HCT116 (cell line): Measurements from ENCODE around the gene EIF3K. TPM values are rescaled to one million over a fixed set of nuclear protein-coding genes. Genes with fewer than 3 reads are reported as not detected.

ENCODE experiments used
- ATAC-seq: fragments of 200-7000 bp; cut with Tn5 transposase; 2 replicates; pipeline ENCODE4 v1.9.1; 2020; ENCODE audit warnings: mild to moderate bottlenecking, moderate library complexity
- BruUV-seq: library from RNA; stranded (reverse); fragments of 400-500 nt; replicated peaks from 2 replicates; lab custom pipeline; 2021; lab: Mats Ljungman, UMichigan
- CTCF ChIA-PET: fragments of 300-600 bp; sonication (Branson Sonifier 250); formaldehyde crosslinking; loops from one replicate; lab custom pipeline; 2021; ENCODE audit warnings: antibody characterized with exemption; lab: Charles Lee
- POLR2A ChIA-PET: fragments of 300-600, 350-600 bp; sonication (Branson Sonifier 250); formaldehyde crosslinking; loops from one replicate; lab custom pipeline; 2021; ENCODE audit warnings: antibody characterized with exemption; lab: Charles Lee
- RAD21 ChIA-PET, 2 experiments: fragments of 300-600 bp; sonication (Branson Sonifier 250); formaldehyde crosslinking; loops; one replicate each; lab custom pipeline; 2023; ENCODE audit warnings: low total read pairs in 2 of 2; ENCODE audit not compliant: uncharacterized antibody in 2 of 2, unreplicated experiment in 2 of 2, low non-redundant PET in 1 of 2; lab: Charles Lee
- DNase-seq: peaks from one replicate; pipeline ENCODE4 v3.0.0-alpha.2; 2010; ENCODE audit warnings: low read depth, low spot score
- H2AFZ ChIP-seq: fragments of 200-600 bp; shearing (Covaris generic), sonication (generic); 2 replicates; pipeline ENCODE4 v1.6.1; 2017; ENCODE audit warnings: low read depth, mixed run types, mixed read lengths, antibody characterized with exemption, low read length; ENCODE audit not compliant: poor library complexity, severe bottlenecking
- H3K27ac ChIP-seq: 2 replicates; pipeline ENCODE4 v1.5.1; 2012; ENCODE audit warnings: low read depth, low read length
- H3K27me3 ChIP-seq: fragments of 200-600 bp; sonication (generic); 2 replicates; pipeline ENCODE4 v1.6.1; 2016; ENCODE audit warnings: mixed run types, low read length, mixed read lengths; ENCODE audit not compliant: insufficient read depth
- H3K36me3 ChIP-seq, 2 experiments: fragments of 200-500 bp in 1 of 2; fragments of 200-600 bp in 1 of 2; sonication (Bioruptor generic) in 1 of 2; sonication (generic) in 1 of 2; 2 replicates each; pipeline versions ENCODE4 v1.5.1 to v1.6.1; 2014 to 2016; ENCODE audit warnings: low read length in 2 of 2, inconsistent platforms in 1 of 2, mixed read lengths in 1 of 2, mixed run types in 1 of 2; ENCODE audit not compliant: insufficient read depth in 2 of 2, control insufficient read depth in 1 of 2
- H3K4me1 ChIP-seq, 2 experiments: fragments of 200-600 bp in 1 of 2; sonication (generic) in 1 of 2; 2 replicates each; pipeline versions ENCODE4 v1.5.1 to v1.6.1; 2012 to 2017; ENCODE audit warnings: low read length in 2 of 2, inconsistent platforms in 1 of 2, mild to moderate bottlenecking in 1 of 2, mixed read lengths in 1 of 2, mixed run types in 1 of 2, moderate library complexity in 1 of 2; ENCODE audit not compliant: insufficient read depth in 2 of 2, control insufficient read depth in 1 of 2
- H3K4me2 ChIP-seq: fragments of 200-600 bp; sonication (generic); 2 replicates; pipeline ENCODE4 v1.6.1; 2017; ENCODE audit warnings: mixed run types, low read length, mixed read lengths
- H3K4me3 ChIP-seq, 2 experiments: fragments of 200-600 bp in 1 of 2; sonication (generic) in 1 of 2; replicated peaks in 1 of 2; 2 replicates each; pipeline ENCODE4 v1.5.1; 2011 to 2016; ENCODE audit warnings: low read length in 2 of 2, control low read depth in 1 of 2, low read depth in 1 of 2, mild to moderate bottlenecking in 1 of 2, mixed read lengths in 1 of 2, mixed run types in 1 of 2
- H3K79me2 ChIP-seq: fragments of 200-600 bp; sonication (generic); 2 replicates; pipeline ENCODE4 v1.6.1; 2017; ENCODE audit warnings: mild to moderate bottlenecking, mixed run types, low read length, moderate library complexity, mixed read lengths; ENCODE audit not compliant: insufficient read depth
- H3K9ac ChIP-seq: fragments of 200-600 bp; sonication (generic); 2 replicates; pipeline ENCODE4 v1.6.1; 2016; ENCODE audit warnings: low read length, mixed read lengths
- H3K9me2 ChIP-seq: fragments of 200-600 bp; sonication (generic), shearing (Covaris generic); 2 replicates; pipeline ENCODE4 v1.6.1; 2017; ENCODE audit warnings: mixed run types, mild to moderate bottlenecking, moderate library complexity; ENCODE audit not compliant: insufficient read depth
- H3K9me3 ChIP-seq, 2 experiments: fragments of 200-500 bp in 1 of 2; fragments of 200-600 bp in 1 of 2; sonication (Bioruptor generic) in 1 of 2; sonication (generic) in 1 of 2; 2 replicates each; pipeline ENCODE4 v1.6.1; 2014 to 2017; ENCODE audit warnings: low read length in 2 of 2, mixed read lengths in 2 of 2, inconsistent platforms in 1 of 2, low read depth in 1 of 2, mild to moderate bottlenecking in 1 of 2, mixed run types in 1 of 2, moderate library complexity in 1 of 2; ENCODE audit not compliant: control insufficient read depth in 1 of 2, insufficient read depth in 1 of 2
- H4K20me1 ChIP-seq: fragments of 200-600 bp; sonication (generic), shearing (Covaris generic); 2 replicates; pipeline ENCODE4 v1.6.1; 2017; ENCODE audit warnings: mixed run types, mild to moderate bottlenecking, moderate library complexity; ENCODE audit not compliant: insufficient read depth
- CEBPB ChIP-seq: IDR thresholded peaks from 2 replicates; pipeline ENCODE4 v1.6.1; 2012; ENCODE audit warnings: low read depth
- EZH2 ChIP-seq: fragments of 200-600 bp; sonication (generic); IDR thresholded peaks from 2 replicates; pipeline ENCODE4 v1.6.1; 2017; ENCODE audit warnings: antibody characterized with exemption, mixed run types
- FOSL1 ChIP-seq: IDR thresholded peaks from 2 replicates; pipeline ENCODE4 v1.6.1; 2012; ENCODE audit warnings: low read depth
- MAX ChIP-seq: IDR thresholded peaks from 2 replicates; pipeline ENCODE4 v1.6.1; 2012
- POLR2AphosphoS5 ChIP-seq: IDR thresholded peaks from 2 replicates; pipeline ENCODE4 v1.6.1; 2011; ENCODE audit warnings: mild to moderate bottlenecking, low read depth, low read length, moderate library complexity
- SRF ChIP-seq: IDR thresholded peaks from 2 replicates; pipeline ENCODE4 v1.6.1; 2012; ENCODE audit warnings: low read depth
- TCF7L2 ChIP-seq: IDR thresholded peaks from 2 replicates; pipeline ENCODE4 v1.7.0; 2011; ENCODE audit warnings: borderline replicate concordance, inconsistent platforms; ENCODE audit not compliant: insufficient read depth, insufficient read length; ENCODE audit errors: extremely low read depth
- ZFX ChIP-seq: fragments of 450-650 bp; IDR thresholded peaks from 2 replicates; pipeline ENCODE4 v1.6.1; 2017
- intact Hi-C: fragments of 100-400 bp; cut with micrococcal nuclease; formaldehyde crosslinking; loops from 2 replicates; pipeline ENCODE4 v1.10.0; 2022
- total RNA-seq: library from RNA; stranded (reverse); gene quantifications from one replicate; pipeline ENCODE4 v1.2.1, GENCODE V29; 2021; ENCODE audit not compliant: unreplicated experiment

EIF3K gene
- total RNA-seq, 1 experiment from 2014 or later, result 313 TPM

- peak overlapping the region; percentile 71 for H3K9ac ChIP-seq
- ATAC-seq (no peak), DNase-seq (no peak)
- H3K27me3 ChIP-seq, result no peaks in the 10 kb centered on the region
- BruUV-seq, result no TSS peak
- POLR2A ChIA-PET, result no interaction called here
- H3K9me2 ChIP-seq, result no peaks in the 10 kb centered on the region
- intact Hi-C loops, result no loop called here
- H3K27ac ChIP-seq, result peak overlapping the region; percentile 72
- peak overlapping the region; percentile 75 for H3K4me2 ChIP-seq
- H3K9me3 ChIP-seq, result no peaks in the 10 kb centered on the region
- H3K36me3 ChIP-seq, result peaks cover 0 to 7% of the 10 kb centered on the region in 2 experiments; a peak in 1 of 4 replicates
- peaks cover 14% of the 10 kb centered on the region; the same call in 1 of the 2 replicates for H4K20me1 ChIP-seq
- RAD21 ChIA-PET, result no interaction called here
- 0 out of 4 replicates have a peak overlapping the region, but pooled peaks of 1 of the 2 experiments have one; percentile 3 for H3K4me3 ChIP-seq
- TF ChIP-seq SRF (no peak), FOSL1 (no peak), POLR2AphosphoS5 (no peak), MAX (no peak), TCF7L2 (peak; percentile 13), ZFX (no peak)
- peaks cover 100% of the 10 kb centered on the region for H3K79me2 ChIP-seq
- H3K4me1 ChIP-seq, result peaks cover 98 to 100% of the 10 kb centered on the region in 2 experiments
- H2AFZ ChIP-seq, result no peak overlapping the region
- CTCF ChIA-PET, result no interaction called here
Measured at GRCh38 chr19:38655148-38655824, 36.3 kb downstream of the EIF3K start.

GRCh38 chr19:38656171-38656981 is 37.4 kb downstream of the EIF3K start:
- CTCF ChIA-PET, result interaction anchor here (0.7 to 1.3 kb wide), 2 partner anchors 273 to 274 kb away, joined by 3 to 4 read pairs; partner anchors contain the start of gene SARS2
- no peak for TF ChIP-seq EZH2
- TF ChIP-seq CEBPB, result peak; percentile 62; the same call in 1 of the 2 replicates
- Histone ChIP-seq H3K79me2 (peaks cover 100% of the 10 kb centered on the region), H3K9ac (peak overlapping the region; percentile 71), H3K27me3 (no peaks in the 10 kb centered on the region), H3K4me2 (peak overlapping the region; percentile 75), H3K27ac (peak overlapping the region; percentile 72), H4K20me1 (peaks cover 9% of the 10 kb centered on the region; the same call in 1 of the 2 replicates), H2AFZ (no peak overlapping the region), H3K9me3 (no peaks in the 10 kb centered on the region), H3K36me3 (peaks cover 0 to 14% of the 10 kb centered on the region in 2 experiments; a peak in 1 of 4 replicates), H3K9me2 (no peaks in the 10 kb centered on the region), H3K4me3 (peak overlapping the region in 1 of 2 experiments; percentile 4; a peak in 1 of 4 replicates), H3K4me1 (peaks cover 96 to 100% of the 10 kb centered on the region in 2 experiments)
- no peak for DNase-seq
- peak; percentile 31 for ATAC-seq
- BruUV-seq, result no TSS peak
- POLR2A ChIA-PET, result interaction anchor here (1.2 to 1.7 kb wide), 3 partner anchors 9 to 38 kb away, joined by 3 to 4 read pairs (median 4); partner anchors contain the start of genes ACTN4 and EIF3K
- intact Hi-C loops, result loop anchor here (2.0 kb wide), 1 partner anchor 26 kb away; no protein-coding TSS in a partner anchor
- RAD21 ChIA-PET, result no interaction called here
